CD4-positive, alpha-beta T cell treated with Interleukin-1 beta for 1 hour (primary cell): ENCODE data around the gene CDK9.
"Not testable (repeated sequence)": the region's sequence is repeated elsewhere in the genome, so short reads cannot be mapped to it uniquely, and the experiment has no call there.

Experiments used
- DNase-seq, 2 donors: peaks; one replicate each; pipeline ENCODE4 v3.0.0-alpha.2; 2020 to 2022

Gene CDK9

GRCh38 chr9:127785933-127786772 is at the start of gene CDK9:
Gene CDK9, plus strand, starts transcription at chr9:127786034. Its CDS starts 115 bp downstream, at chr9:127786149.
- DNase-seq = peak; percentile 92 to 94

- DNase-seq = no peak
These were observed 47.2 kb upstream of the CDK9 start for GRCh38 chr9:127738666-127739065.

- DNase-seq = no peak
These were observed 46.1 kb upstream of the CDK9 start for GRCh38 chr9:127739614-127740330.

- no peak for DNase-seq
These were observed 43.9 kb upstream of the CDK9 start for GRCh38 chr9:127741831-127742434.

- no peak for DNase-seq
These were observed 43.3 kb upstream of the CDK9 start for GRCh38 chr9:127742435-127743088.

GRCh38 chr9:127744398-127745110 is 41.3 kb upstream of the CDK9 start:
- no peak for DNase-seq

GRCh38 chr9:127746959-127747569 is 38.8 kb upstream of the CDK9 start:
- peak; percentile 38 to 50 for DNase-seq

- DNase-seq = no peak
These were observed 36.6 kb upstream of the CDK9 start for GRCh38 chr9:127749090-127749787.

GRCh38 chr9:127751269-127752054 is 34.4 kb upstream of the CDK9 start:
- no peak for DNase-seq

GRCh38 chr9:127753148-127753547 is 32.7 kb upstream of the CDK9 start:
- DNase-seq = no peak

- DNase-seq = no peak
These were observed 32.2 kb upstream of the CDK9 start for GRCh38 chr9:127753622-127754021.

GRCh38 chr9:127754099-127755060 is 31.5 kb upstream of the CDK9 start:
- no peak for DNase-seq

GRCh38 chr9:127755061-127756060 is 30.5 kb upstream of the CDK9 start:
- DNase-seq = no peak

- no peak for DNase-seq
These were observed 29.6 kb upstream of the CDK9 start for GRCh38 chr9:127756233-127756632.

- not testable (repeated sequence) for DNase-seq
These were observed 29.1 kb upstream of the CDK9 start for GRCh38 chr9:127756776-127757175.

GRCh38 chr9:127758843-127759242 is 27.0 kb upstream of the CDK9 start:
- no peak for DNase-seq

- DNase-seq = no peak
These were observed 24.8 kb upstream of the CDK9 start for GRCh38 chr9:127761061-127761460.

GRCh38 chr9:127761491-127761956 is 24.3 kb upstream of the CDK9 start:
- DNase-seq = no peak
